Left ventricle myocardium inferior (tissue), 1 donor: ENCODE measurements around the gene GOLGA5. TPM values are rescaled to one million over a fixed set of nuclear protein-coding genes. Genes with fewer than 3 reads are reported as not detected.
"Not testable (repeated sequence)": the region's sequence is repeated elsewhere in the genome, so short reads cannot be mapped to it uniquely, and the experiment has no call there.

Experiments
- DNase-seq: peaks from one replicate; pipeline ENCODE4 v3.0.0-alpha.2; 2020
- H3K27ac ChIP-seq: fragments of 200-600 bp; replicated peaks from 2 replicates; pipeline ENCODE4 v1.8.0; 2021
- H3K27me3 ChIP-seq: fragments of 200-600 bp; 2 replicates; pipeline ENCODE4 v1.8.0; 2021; ENCODE audit warnings: low read depth
- H3K36me3 ChIP-seq: fragments of 200-600 bp; 2 replicates; pipeline ENCODE4 v1.8.0; 2021
- H3K4me1 ChIP-seq: fragments of 200-600 bp; 2 replicates; pipeline ENCODE4 v1.8.0; 2021
- H3K4me3 ChIP-seq: fragments of 200-600 bp; 2 replicates; pipeline ENCODE4 v1.8.0; 2021; ENCODE audit warnings: mild to moderate bottlenecking, moderate library complexity
- H3K9me3 ChIP-seq: fragments of 200-600 bp; replicated peaks from 2 replicates; pipeline ENCODE4 v1.8.0; 2021
- intact Hi-C: fragments of 100-400 bp; cut with micrococcal nuclease; formaldehyde crosslinking; loops from one replicate; pipeline ENCODE4 v1.11.0; 2022
- total RNA-seq: library from RNA; stranded (reverse); fragmentation: NEBNext Ultra II Directional; extraction: Animal tissue kit (Norgen Biotek cat#: 25700); gene quantifications from one replicate; pipeline ENCODE4 v1.2.1, GENCODE V29; 2021
- TF ChIP-seq, protein P1 (sequence below): fragments of 200-600 bp; IDR thresholded peaks from 2 replicates; pipeline ENCODE4 v1.8.0; 2021; ENCODE audit warnings: antibody characterized with exemption, mild to moderate bottlenecking, borderline replicate concordance
- donor health status: DM: no; HTN: yes; CAD: no; lungs with severe emphysema.

The GOLGA5 gene
- total RNA-seq, 1 donor from 2014 or later, result 20.3 TPM

DNA sequence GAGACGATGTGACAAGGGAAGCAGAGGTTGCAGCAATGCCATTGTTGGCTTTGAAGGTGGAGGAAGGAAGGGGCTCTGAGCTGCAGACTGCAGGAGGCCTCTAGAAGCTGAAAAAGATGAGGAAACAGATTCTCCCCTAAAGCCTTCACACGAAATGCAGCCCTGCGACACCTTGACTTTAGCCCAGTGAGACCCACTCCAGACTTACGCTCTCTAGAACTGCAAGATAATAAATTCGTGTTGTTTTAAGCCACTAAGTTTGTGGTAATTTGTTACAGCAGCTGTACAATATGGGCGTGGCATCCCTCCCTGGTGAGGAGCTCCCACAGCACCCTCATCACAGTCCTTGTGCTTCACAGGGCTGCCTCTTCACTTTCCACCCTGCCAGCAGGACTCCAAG, 53.2 kb downstream of the GOLGA5 start:
- peaks cover 4% of the 10 kb centered on the region for H3K9me3 ChIP-seq
- H3K27ac ChIP-seq, result no peak overlapping the region
- intact Hi-C loops, result no loop called here
- no peak overlapping the region for H3K4me3 ChIP-seq
- peaks cover 6% of the 10 kb centered on the region for H3K36me3 ChIP-seq
- peaks cover 18% of the 10 kb centered on the region for H3K4me1 ChIP-seq
- TF ChIP-seq, protein P1, sequence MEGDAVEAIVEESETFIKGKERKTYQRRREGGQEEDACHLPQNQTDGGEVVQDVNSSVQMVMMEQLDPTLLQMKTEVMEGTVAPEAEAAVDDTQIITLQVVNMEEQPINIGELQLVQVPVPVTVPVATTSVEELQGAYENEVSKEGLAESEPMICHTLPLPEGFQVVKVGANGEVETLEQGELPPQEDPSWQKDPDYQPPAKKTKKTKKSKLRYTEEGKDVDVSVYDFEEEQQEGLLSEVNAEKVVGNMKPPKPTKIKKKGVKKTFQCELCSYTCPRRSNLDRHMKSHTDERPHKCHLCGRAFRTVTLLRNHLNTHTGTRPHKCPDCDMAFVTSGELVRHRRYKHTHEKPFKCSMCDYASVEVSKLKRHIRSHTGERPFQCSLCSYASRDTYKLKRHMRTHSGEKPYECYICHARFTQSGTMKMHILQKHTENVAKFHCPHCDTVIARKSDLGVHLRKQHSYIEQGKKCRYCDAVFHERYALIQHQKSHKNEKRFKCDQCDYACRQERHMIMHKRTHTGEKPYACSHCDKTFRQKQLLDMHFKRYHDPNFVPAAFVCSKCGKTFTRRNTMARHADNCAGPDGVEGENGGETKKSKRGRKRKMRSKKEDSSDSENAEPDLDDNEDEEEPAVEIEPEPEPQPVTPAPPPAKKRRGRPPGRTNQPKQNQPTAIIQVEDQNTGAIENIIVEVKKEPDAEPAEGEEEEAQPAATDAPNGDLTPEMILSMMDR, result no peak
- DNase-seq, result no peak
- no peaks in the 10 kb centered on the region for H3K27me3 ChIP-seq

DNA sequence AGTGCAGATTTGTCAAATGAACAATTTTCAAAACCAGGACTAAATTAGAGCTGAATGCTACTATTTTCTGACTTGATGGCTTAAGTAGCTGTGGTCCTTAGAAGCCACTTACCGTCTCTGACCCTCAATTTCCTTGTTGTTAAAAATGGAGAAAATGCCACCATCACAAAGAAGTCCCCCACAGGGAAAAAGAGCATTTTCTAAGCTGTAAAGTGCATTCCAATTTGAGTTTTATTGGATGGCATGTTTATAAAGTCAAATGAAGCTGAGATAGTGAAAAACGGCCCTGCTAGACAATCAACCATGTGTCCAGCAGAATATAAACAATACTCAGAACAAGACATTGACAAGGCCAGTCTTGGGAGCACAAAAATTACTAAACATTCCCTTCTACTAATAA, 53.6 kb downstream of the GOLGA5 start:
- Histone ChIP-seq H3K9me3 (peaks cover 4% of the 10 kb centered on the region), H3K4me1 (peaks cover 18% of the 10 kb centered on the region), H3K27ac (no peak overlapping the region), H3K4me3 (no peak overlapping the region), H3K27me3 (no peaks in the 10 kb centered on the region), H3K36me3 (peaks cover 4% of the 10 kb centered on the region)
- TF ChIP-seq, protein P1, result no peak
- intact Hi-C loops, result no loop called here
- no peak for DNase-seq

GRCh38 chr14:92848887-92849286, 54.8 kb downstream of the GOLGA5 start:
- Histone ChIP-seq H3K4me1 (peaks cover 18% of the 10 kb centered on the region), H3K27me3 (no peaks in the 10 kb centered on the region), H3K36me3 (no peaks in the 10 kb centered on the region), H3K27ac (no peak overlapping the region), H3K4me3 (no peak overlapping the region), H3K9me3 (peaks cover 4% of the 10 kb centered on the region)
- TF ChIP-seq, protein P1, result no peak
- intact Hi-C loops, result no loop called here
- DNase-seq, result no peak

DNA sequence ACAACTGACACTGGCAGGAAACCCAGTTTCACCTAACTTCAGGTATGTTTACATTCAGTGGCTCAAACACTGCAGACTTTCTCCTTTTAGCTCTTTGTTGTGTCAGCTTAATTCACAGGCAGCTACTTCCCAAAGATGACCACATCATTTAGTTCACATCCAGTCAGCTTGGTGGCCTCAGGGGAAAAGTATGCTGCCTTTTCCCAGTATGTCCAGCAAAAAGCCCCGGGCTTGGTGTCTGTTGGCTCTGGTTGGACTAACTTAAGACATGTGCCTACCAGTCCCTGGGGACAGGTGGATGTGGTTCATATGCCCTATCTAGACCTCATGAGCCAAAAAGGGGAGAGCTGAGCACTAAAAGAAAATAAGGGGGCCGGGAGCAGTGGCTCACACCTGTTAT, 56.4 kb downstream of the GOLGA5 start:
- intact Hi-C loops, result no loop called here
- Histone ChIP-seq H3K27ac (no peak overlapping the region), H3K9me3 (peaks cover 4% of the 10 kb centered on the region), H3K27me3 (no peaks in the 10 kb centered on the region), H3K4me1 (peaks cover 18% of the 10 kb centered on the region), H3K36me3 (no peaks in the 10 kb centered on the region), H3K4me3 (no peak overlapping the region)
- DNase-seq, result no peak
- TF ChIP-seq, protein P1, result no peak

- DNase-seq, H3K27me3 ChIP-seq, H3K27ac ChIP-seq, H3K4me3 ChIP-seq, intact Hi-C loops, H3K36me3 ChIP-seq, H3K9me3 ChIP-seq, H3K4me1 ChIP-seq: not testable (repeated sequence)
These were observed 59.0 kb downstream of the GOLGA5 start for GRCh38 chr14:92853136-92853535.

GRCh38 chr14:92860049-92860840, 66.1 kb downstream of the GOLGA5 start:
- no peak for DNase-seq
- Histone ChIP-seq H3K27ac (no peak overlapping the region), H3K9me3 (no peaks in the 10 kb centered on the region), H3K36me3 (no peaks in the 10 kb centered on the region), H3K4me1 (no peaks in the 10 kb centered on the region), H3K27me3 (no peaks in the 10 kb centered on the region), H3K4me3 (no peak overlapping the region)
- TF ChIP-seq, protein P1, result no peak
- intact Hi-C loops, result no loop called here
